Pancreas (tissue), 10 donors: Measurements from ENCODE around the gene VENTX. TPM values are rescaled to one million over a fixed set of nuclear protein-coding genes. Genes with fewer than 3 reads are reported as not detected.

ENCODE experiments used
- ATAC-seq, 4 donors: fragments of 200-7000 bp; cut with Tn5 transposase; one replicate each; pipeline versions ENCODE4 v1.8.0 to v1.9.1; 2020; ENCODE audit warnings: mild to moderate bottlenecking in 4 of 4, moderate library complexity in 4 of 4
- DNase-seq, 6 donors: peaks; one replicate each; pipeline ENCODE4 v3.0.0-alpha.2; 2020
- FAIRE-seq: peaks from 2 replicates; lab custom pipeline; 2012; peaks lifted over from hg19 to GRCh38; lab: Jason Lieb, UNC
- H3K27ac ChIP-seq, 4 donors: fragments of 200-600 bp; sonication (generic); 1 replicate in 3 of 4; 2 replicates in 1 of 4; pipeline versions ENCODE4 v1.5.0 to v1.8.0; 2020
- H3K27me3 ChIP-seq, 4 donors: fragments of 200-600 bp; one replicate each; pipeline ENCODE4 v1.8.0; 2021
- H3K36me3 ChIP-seq, 3 donors: fragments of 200-600 bp; sonication (generic) in 1 of 3; one replicate each; pipeline versions ENCODE4 v1.5.0 to v1.8.0; 2020 to 2021
- H3K4me1 ChIP-seq, 3 donors: fragments of 200-600 bp; one replicate each; pipeline ENCODE4 v1.8.0; 2021
- H3K4me3 ChIP-seq, 4 donors: fragments of 200-600 bp; sonication (generic) in 2 of 4; one replicate each; pipeline versions ENCODE4 v1.5.0 to v1.8.0; 2020 to 2021
- H3K9me3 ChIP-seq, 4 donors: fragments of 200-600 bp; one replicate each; pipeline ENCODE4 v1.8.0; 2021
- CTCF ChIP-seq, 4 donors: fragments of 200-600 bp; sonication (generic) in 3 of 4; IDR thresholded peaks; one replicate each; pipeline versions ENCODE4 v1.5.0 to v1.8.0; 2021; ENCODE audit warnings: antibody characterized with exemption in 4 of 4
- WGBS, 2 donors: extraction: QIAGEN DNeasy Blood & Tissue Kit; methylation state at CpG; one replicate each; pipeline ENCODE4 v1.1.7; 2013; 5-methylcytosine and 5-hydroxymethylcytosine counted together
- intact Hi-C, 3 donors: fragments of 100-400 bp; cut with DNase I; formaldehyde crosslinking; loops; one replicate each; pipeline versions ENCODE4 v1.11.1 to v1.14.2; 2022
- polyA plus RNA-seq, 2 donors: library from polyadenylated mRNA; stranded (reverse); fragments of 200-250 nt; gene quantifications; one replicate each; pipeline ENCODE4 v1.2.3, GENCODE V29; 2013
- total RNA-seq, 6 donors: library from RNA; stranded (reverse); fragmentation: NEBNext Ultra II Directional in 4 of 6; extraction: Animal tissue kit (Norgen Biotek cat#: 25700) in 4 of 6; gene quantifications; one replicate each; pipeline versions ENCODE4 v1.2.1 to v1.2.4, GENCODE V29; 2021 to 2023
- donor health status: healthy with polysubstance abuse.
- donor health status: DM: no; HTN: no; CAD: no; lungs with moderate emphysema.
- donor health status: DM: no; HTN: no; CAD: no.
- donor health status: control.
- donor health status: control.
- donor health status: Bipolar disorder and iron deficiency.
- donor health status: DM: yes; HTN: yes; CAD: no.
- donor health status: DM: no; HTN: no; CAD: no.
- donor health status: DM: no; HTN: no; CAD: no.
- donor health status: DM: yes; HTN: yes; CAD: no.

The VENTX gene
- total and polyA plus RNA-seq, 8 donors = 0.09 to 1.3 (median 0.46) TPM

- intact Hi-C loops = no loop called here
- Histone ChIP-seq H3K4me3 (no peak overlapping the region), H3K36me3 (no peaks in the 10 kb centered on the region), H3K27ac (no peak overlapping the region), H3K27me3 (no peaks in the 10 kb centered on the region), H3K9me3 (no peaks in the 10 kb centered on the region), H3K4me1 (no peaks in the 10 kb centered on the region)
- DNase-seq (no peak), FAIRE-seq (no peak), ATAC-seq (peak in 2 of 4 donors; percentile 24 to 37)
- TF ChIP-seq CTCF (IDR thresholded peaks at IDR 0.05) = no peak
- 51 to 57% methylated on average over 26 to 28 of the region's 28 CpGs for WGBS, 2 donors
Measured at GRCh38 chr10:133251388-133252222, 13.9 kb downstream of the VENTX start.

- FAIRE-seq = no peak
- no peak overlapping the region for H3K4me3 ChIP-seq
- no peak for DNase-seq
- H3K9me3 ChIP-seq = no peaks in the 10 kb centered on the region
- H3K36me3 ChIP-seq = no peaks in the 10 kb centered on the region
- intact Hi-C loops = no loop called here
- H3K4me1 ChIP-seq = peaks cover 0 to 3% (median 0%) of the 10 kb centered on the region in 3 donors
- H3K27me3 ChIP-seq = no peaks in the 10 kb centered on the region
- no peak overlapping the region for H3K27ac ChIP-seq
- WGBS, 2 donors = 67 to 73% methylated on average over 11 to 12 of the region's 12 CpGs
- TF ChIP-seq CTCF (IDR thresholded peaks at IDR 0.05) = no peak
- no peak for ATAC-seq
Measured at GRCh38 chr10:133252223-133252552, 14.5 kb downstream of the VENTX start.

GRCh38 chr10:133253361-133253955 is 15.8 kb downstream of the VENTX start:
- WGBS, 2 donors = 83 to 90% methylated on average over 22 of the region's 22 CpGs
- TF ChIP-seq CTCF (IDR thresholded peaks at IDR 0.05) = no peak
- Histone ChIP-seq H3K9me3 (no peaks in the 10 kb centered on the region), H3K4me1 (peaks cover 0 to 14% (median 7%) of the 10 kb centered on the region in 3 donors), H3K36me3 (no peaks in the 10 kb centered on the region), H3K27ac (no peak overlapping the region), H3K27me3 (no peaks in the 10 kb centered on the region), H3K4me3 (no peak overlapping the region)
- no peak for FAIRE-seq
- ATAC-seq = no peak
- intact Hi-C loops = no loop called here
- DNase-seq = no peak

- H3K4me3 ChIP-seq = no peak overlapping the region
- FAIRE-seq (no peak), ATAC-seq (no peak), DNase-seq (no peak)
- no peak for TF ChIP-seq CTCF (IDR thresholded peaks at IDR 0.05)
- peaks cover 0 to 20% (median 12%) of the 10 kb centered on the region in 3 donors for H3K4me1 ChIP-seq
- no peaks in the 10 kb centered on the region for H3K27me3 ChIP-seq
- intact Hi-C loops = no loop called here
- H3K27ac ChIP-seq = no peak overlapping the region
- no peaks in the 10 kb centered on the region for H3K36me3 ChIP-seq
- WGBS, 2 donors = 26 to 31% methylated on average over 13 of the region's 13 CpGs
- no peaks in the 10 kb centered on the region for H3K9me3 ChIP-seq
Measured at GRCh38 chr10:133254421-133255120, 16.9 kb downstream of the VENTX start.
